Measurements from ENCODE around the gene RBFOX2.
A peak's percentile ranks its signal among the peaks of the same experiment; 100 is the strongest.

The RBFOX2 gene

GRCh38 chr22:35940166-35940565 lies 88.5 kb downstream of the RBFOX2 start:
- DNase-seq = no peak
- Histone ChIP-seq H3K27me3 (no peaks in the 10 kb centered on the region), H3K4me3 (ENCODE audit: low read depth, low read length) (no peak overlapping the region), H3K4me1 (peaks cover 12% of the 10 kb centered on the region), H3K36me3 (peaks cover 6% of the 10 kb centered on the region; the same call in 1 of the 2 replicates), H3K9me3 (no peaks in the 10 kb centered on the region)
- no peak for TF ChIP-seq CTCF (IDR thresholded peaks at IDR 0.05; ENCODE audit: low read depth, low read length)

- Histone ChIP-seq H3K4me3 (ENCODE audit: low read depth, low read length) (no peak overlapping the region), H3K9me3 (no peaks in the 10 kb centered on the region), H3K4me1 (peaks cover 16% of the 10 kb centered on the region), H3K27me3 (no peaks in the 10 kb centered on the region), H3K36me3 (peaks cover 6% of the 10 kb centered on the region; the same call in 1 of the 2 replicates)
- no peak for DNase-seq
- no peak for TF ChIP-seq CTCF (IDR thresholded peaks at IDR 0.05; ENCODE audit: low read depth, low read length)
These were observed 90.4 kb downstream of the RBFOX2 start for GRCh38 chr22:35938226-35938625.

- Histone ChIP-seq H3K27me3 (no peaks in the 10 kb centered on the region), H3K4me1 (peaks cover 5% of the 10 kb centered on the region; the same call in 1 of the 2 replicates), H3K36me3 (peaks cover 9% of the 10 kb centered on the region; the same call in 1 of the 2 replicates), H3K9me3 (no peaks in the 10 kb centered on the region), H3K4me3 (ENCODE audit: low read depth, low read length) (no peak overlapping the region)
- peak; percentile 20 for DNase-seq
- peak; percentile 88 for TF ChIP-seq CTCF (IDR thresholded peaks at IDR 0.05; ENCODE audit: low read depth, low read length)
These were observed 97.7 kb downstream of the RBFOX2 start for GRCh38 chr22:35930933-35931332.

DNA sequence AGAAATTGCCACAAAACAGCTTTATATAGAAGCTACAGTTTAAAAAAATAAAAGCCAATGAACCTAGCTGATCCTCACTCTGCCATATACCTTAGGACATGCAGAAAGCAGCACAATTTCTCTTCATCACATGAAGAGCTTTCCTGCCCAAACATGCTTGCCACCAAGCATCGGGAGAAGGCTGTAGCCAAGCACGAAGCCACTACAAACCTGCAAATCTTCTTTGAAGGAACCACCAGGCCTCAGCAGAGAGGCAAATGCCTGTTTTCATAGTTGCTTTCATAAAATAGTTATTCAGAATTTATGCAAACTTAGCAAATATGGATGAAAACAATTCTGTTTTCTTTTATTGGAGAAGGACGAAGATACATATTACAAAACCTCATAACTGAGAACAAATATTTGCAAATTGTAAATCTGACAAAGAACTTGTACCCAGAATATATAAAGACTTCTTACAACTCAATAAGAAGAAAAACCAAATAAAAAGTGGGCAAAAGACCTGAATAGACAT lies 100.3 kb downstream of the RBFOX2 start:
- no peaks in the 10 kb centered on the region for H3K27me3 ChIP-seq
- no peak overlapping the region for H3K4me3 ChIP-seq (ENCODE audit: low read depth, low read length)
- no peak for DNase-seq
- H3K4me1 ChIP-seq = peaks cover 2% of the 10 kb centered on the region; the same call in 1 of the 2 replicates
- no peak for TF ChIP-seq CTCF (IDR thresholded peaks at IDR 0.05; ENCODE audit: low read depth, low read length)
- no peaks in the 10 kb centered on the region for H3K9me3 ChIP-seq
- peaks cover 3% of the 10 kb centered on the region; the same call in 1 of the 2 replicates for H3K36me3 ChIP-seq

- DNase-seq = no peak
- no peaks in the 10 kb centered on the region for H3K27me3 ChIP-seq
- no peak for TF ChIP-seq CTCF (IDR thresholded peaks at IDR 0.05; ENCODE audit: low read depth, low read length)
- H3K36me3 ChIP-seq = no peaks in the 10 kb centered on the region; the same call in 1 of the 2 replicates
- H3K9me3 ChIP-seq = no peaks in the 10 kb centered on the region
- H3K4me3 ChIP-seq (ENCODE audit: low read depth, low read length) = no peak overlapping the region
- peaks cover 14% of the 10 kb centered on the region for H3K4me1 ChIP-seq
These were observed 105.6 kb downstream of the RBFOX2 start for GRCh38 chr22:35923026-35923425.

DNA sequence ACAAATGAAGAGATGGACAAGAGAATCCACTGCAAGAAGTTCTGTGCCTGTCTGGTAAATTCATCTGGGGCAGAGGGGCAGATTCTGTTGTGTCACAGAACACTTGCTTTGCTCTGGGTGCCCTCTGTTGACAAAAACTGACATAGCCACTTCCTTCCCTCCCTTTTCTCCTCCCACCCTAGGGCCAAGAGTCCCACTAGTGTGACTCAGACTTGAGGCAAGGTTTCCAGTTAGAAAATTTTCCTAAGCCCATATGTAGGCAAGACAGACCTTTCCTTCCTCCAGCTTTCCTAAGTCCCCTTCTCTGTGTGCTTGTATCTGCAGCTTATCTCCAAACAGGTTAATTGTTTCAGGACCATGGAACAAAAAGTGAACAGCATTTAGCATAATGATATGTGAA lies 106.8 kb downstream of the RBFOX2 start:
- Histone ChIP-seq H3K27me3 (no peaks in the 10 kb centered on the region), H3K36me3 (no peaks in the 10 kb centered on the region; the same call in 1 of the 2 replicates), H3K4me3 (ENCODE audit: low read depth, low read length) (no peak overlapping the region), H3K4me1 (peaks cover 23% of the 10 kb centered on the region), H3K9me3 (no peaks in the 10 kb centered on the region)
- peak; percentile 91 for TF ChIP-seq CTCF (IDR thresholded peaks at IDR 0.05; ENCODE audit: low read depth, low read length)
- peak; percentile 77 for DNase-seq

All from BE2C (cell line).